Psoas muscle (tissue), 8 donors: ENCODE results near the gene NFIB. TPM values are rescaled to one million over a fixed set of nuclear protein-coding genes. Genes with fewer than 3 reads are reported as not detected.

ENCODE experiments used
- ATAC-seq, 4 donors: fragments of 200-7000 bp; cut with Tn5 transposase; one replicate each; pipeline ENCODE4 v1.9.1; 2020; ENCODE audit warnings: moderate library complexity in 3 of 4, mild to moderate bottlenecking in 2 of 4
- DNase-seq, 2 donors: peaks; one replicate each; pipeline ENCODE4 v3.0.0-alpha.2; 2020
- H3K27ac ChIP-seq: fragments of 200-600 bp; one replicate; pipeline ENCODE4 v1.8.0; 2022
- H3K27me3 ChIP-seq, 3 donors: fragments of 200-600 bp in 1 of 3; one replicate each; pipeline versions ENCODE4 v1.6.1 to v1.8.0; 2013 to 2022; ENCODE audit warnings: low read length in 2 of 3, mild to moderate bottlenecking in 2 of 3, moderate library complexity in 1 of 3; ENCODE audit not compliant: insufficient read depth in 3 of 3
- H3K36me3 ChIP-seq, 2 donors: fragments of 200-600 bp in 1 of 2; one replicate each; pipeline versions ENCODE4 v1.6.1 to v1.8.0; 2013 to 2022; ENCODE audit warnings: low read depth in 1 of 2, mild to moderate bottlenecking in 1 of 2, moderate library complexity in 1 of 2; ENCODE audit not compliant: insufficient read depth in 1 of 2
- H3K4me1 ChIP-seq: fragments of 200-600 bp; one replicate; pipeline ENCODE4 v1.8.0; 2022
- H3K4me3 ChIP-seq: fragments of 200-600 bp; one replicate; pipeline ENCODE4 v1.8.0; 2022; ENCODE audit warnings: mild to moderate bottlenecking
- H3K9me3 ChIP-seq: fragments of 200-600 bp; one replicate; pipeline ENCODE4 v1.8.0; 2022
- WGBS, 3 donors: extraction: QIAGEN DNeasy Blood & Tissue Kit; methylation state at CpG; one replicate each; pipeline versions ENCODE4 v1.1.6 to v1.1.7; 2013; 5-methylcytosine and 5-hydroxymethylcytosine counted together
- intact Hi-C, 2 donors: fragments of 100-400 bp; cut with DNase I; formaldehyde crosslinking; loops; one replicate each; pipeline versions ENCODE4 v1.11.0 to v1.14.2; 2022
- polyA plus RNA-seq, 3 donors: library from polyadenylated mRNA; stranded (reverse); fragments of 200-250 nt; gene quantifications; one replicate each; pipeline ENCODE4 v1.2.3, GENCODE V29; 2013
- total RNA-seq, 4 donors: library from RNA; stranded (reverse); fragmentation: NEBNext Ultra II Directional in 2 of 4; extraction: Animal tissue kit (Norgen Biotek cat#: 25700) in 2 of 4; gene quantifications; one replicate each; pipeline versions ENCODE4 v1.2.1 to v1.2.4, GENCODE V29; 2021 to 2023
- TF ChIP-seq, protein P1 (sequence below): fragments of 200-600 bp; IDR thresholded peaks from one replicate; pipeline ENCODE4 v1.8.0; 2022; ENCODE audit warnings: antibody characterized with exemption
- donor health status: healthy with polysubstance abuse.
- donor health status: DM: no; HTN: no; CAD: no; lungs with moderate emphysema.
- donor health status: Bipolar disorder and iron deficiency.
- donor health status: healthy.
- donor health status: DM: yes; HTN: yes; CAD: no.
- donor health status: DM: no; HTN: no; CAD: no.
- donor health status: DM: no; HTN: no; CAD: no.
- donor health status: DM: yes; HTN: yes; CAD: no.

NFIB gene
- total and polyA plus RNA-seq, 7 donors: 5.8 to 65.1 (median 35.0) TPM

DNA sequence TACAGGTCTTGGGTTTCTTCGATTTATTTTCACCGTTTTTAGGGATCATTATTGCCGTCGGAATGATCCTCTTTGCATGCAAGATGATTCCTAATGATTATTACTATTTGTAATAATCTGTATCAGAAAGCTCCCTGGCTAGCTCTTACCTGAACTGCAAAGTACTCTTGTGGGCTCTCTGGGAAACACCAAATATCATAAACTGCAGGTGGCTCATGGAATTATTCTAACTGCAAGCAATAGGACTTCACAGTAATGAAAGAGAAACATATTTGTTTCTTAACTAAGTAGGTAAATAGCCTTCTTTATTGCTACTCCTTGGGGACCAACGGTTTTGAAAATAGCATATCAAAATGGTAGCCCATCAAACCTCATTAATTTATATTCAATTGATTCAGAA lies 219.4 kb downstream of the NFIB start:
- ATAC-seq (no peak), DNase-seq (no peak)
- H3K27ac ChIP-seq: no peak overlapping the region
- peaks cover 0 to 3% of the 10 kb centered on the region in 2 donors for H3K36me3 ChIP-seq
- no peaks in the 10 kb centered on the region for H3K9me3 ChIP-seq
- 87 to 91% (median 91%) methylated on average over 5 of the region's 5 CpGs for WGBS, 3 donors
- H3K27me3 ChIP-seq: no peaks in the 10 kb centered on the region
- TF ChIP-seq, protein P1, sequence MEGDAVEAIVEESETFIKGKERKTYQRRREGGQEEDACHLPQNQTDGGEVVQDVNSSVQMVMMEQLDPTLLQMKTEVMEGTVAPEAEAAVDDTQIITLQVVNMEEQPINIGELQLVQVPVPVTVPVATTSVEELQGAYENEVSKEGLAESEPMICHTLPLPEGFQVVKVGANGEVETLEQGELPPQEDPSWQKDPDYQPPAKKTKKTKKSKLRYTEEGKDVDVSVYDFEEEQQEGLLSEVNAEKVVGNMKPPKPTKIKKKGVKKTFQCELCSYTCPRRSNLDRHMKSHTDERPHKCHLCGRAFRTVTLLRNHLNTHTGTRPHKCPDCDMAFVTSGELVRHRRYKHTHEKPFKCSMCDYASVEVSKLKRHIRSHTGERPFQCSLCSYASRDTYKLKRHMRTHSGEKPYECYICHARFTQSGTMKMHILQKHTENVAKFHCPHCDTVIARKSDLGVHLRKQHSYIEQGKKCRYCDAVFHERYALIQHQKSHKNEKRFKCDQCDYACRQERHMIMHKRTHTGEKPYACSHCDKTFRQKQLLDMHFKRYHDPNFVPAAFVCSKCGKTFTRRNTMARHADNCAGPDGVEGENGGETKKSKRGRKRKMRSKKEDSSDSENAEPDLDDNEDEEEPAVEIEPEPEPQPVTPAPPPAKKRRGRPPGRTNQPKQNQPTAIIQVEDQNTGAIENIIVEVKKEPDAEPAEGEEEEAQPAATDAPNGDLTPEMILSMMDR: no peak
- intact Hi-C loops: loop anchor here (10.0 kb wide), 1 partner anchor 670 kb away; no protein-coding TSS in a partner anchor
- H3K4me3 ChIP-seq: no peak overlapping the region
- peaks cover 29% of the 10 kb centered on the region for H3K4me1 ChIP-seq

DNA sequence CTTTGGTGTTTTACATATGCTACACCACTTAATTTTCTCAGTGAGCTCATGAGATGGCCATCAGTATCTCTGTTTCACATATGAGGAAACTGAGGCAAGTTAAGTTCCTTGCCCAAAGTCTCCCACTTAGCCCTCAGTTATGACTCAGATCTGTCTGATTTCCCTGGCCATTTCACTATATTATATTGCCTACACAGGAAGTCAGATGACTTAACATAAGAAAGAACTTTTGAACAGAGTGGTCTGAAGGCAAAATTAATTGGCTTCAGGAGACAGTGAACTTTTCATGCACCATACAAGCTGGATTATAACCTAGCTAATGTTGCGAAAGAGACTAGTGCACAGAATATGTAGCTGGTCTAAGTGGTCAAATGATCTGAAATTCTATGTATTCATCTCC lies 221.6 kb downstream of the NFIB start:
- no peak for ATAC-seq
- H3K27me3 ChIP-seq: no peaks in the 10 kb centered on the region
- TF ChIP-seq, protein P1: no peak
- H3K27ac ChIP-seq: no peak overlapping the region
- peaks cover 0 to 10% of the 10 kb centered on the region in 2 donors for H3K36me3 ChIP-seq
- peaks cover 21% of the 10 kb centered on the region for H3K4me1 ChIP-seq
- intact Hi-C loops: loop anchor here (10.0 kb wide), 1 partner anchor 668 kb away; no protein-coding TSS in a partner anchor
- WGBS, 3 donors: 96 to 99% (median 97%) methylated on average over 1 of the region's 1 CpG
- H3K9me3 ChIP-seq: no peaks in the 10 kb centered on the region
- no peak for DNase-seq
- no peak overlapping the region for H3K4me3 ChIP-seq

GRCh38 chr9:14089051-14089803 lies 224.7 kb downstream of the NFIB start:
- Histone ChIP-seq H3K4me1 (peaks cover 19% of the 10 kb centered on the region), H3K4me3 (no peak overlapping the region), H3K27ac (no peak overlapping the region), H3K27me3 (no peaks in the 10 kb centered on the region), H3K9me3 (no peaks in the 10 kb centered on the region), H3K36me3 (peaks cover 0 to 20% of the 10 kb centered on the region in 2 donors)
- intact Hi-C loops: no loop called here
- WGBS, 3 donors: 55 to 58% (median 56%) methylated on average over 4 of the region's 4 CpGs
- TF ChIP-seq, protein P1: no peak
- ATAC-seq (peak in 2 of 4 donors; percentile 34 to 76), DNase-seq (no peak)

DNA sequence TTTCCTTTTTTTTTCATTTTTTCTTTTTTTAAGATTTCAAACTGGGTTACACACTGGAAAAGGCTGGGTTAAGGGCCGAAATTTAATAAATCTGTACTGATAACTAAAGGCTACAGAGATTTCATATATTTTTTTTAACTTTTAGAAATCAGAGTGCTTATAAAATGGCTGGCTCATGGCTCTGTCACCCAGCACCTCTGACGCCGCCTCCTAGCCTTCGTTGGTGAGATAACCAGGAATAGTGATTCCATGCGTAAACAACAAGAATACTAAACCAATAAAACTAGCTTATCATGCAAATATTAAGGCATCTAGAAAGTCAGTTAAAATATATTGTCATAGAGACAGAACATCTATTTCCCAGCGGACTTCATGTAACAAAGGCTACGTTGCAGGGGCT lies 226.4 kb downstream of the NFIB start:
- WGBS, 3 donors: 96 to 98% (median 97%) methylated on average over 7 of the region's 7 CpGs
- peaks cover 0 to 16% of the 10 kb centered on the region in 2 donors for H3K36me3 ChIP-seq
- ATAC-seq (no peak), DNase-seq (no peak)
- H3K4me1 ChIP-seq: peaks cover 19% of the 10 kb centered on the region
- no peaks in the 10 kb centered on the region for H3K9me3 ChIP-seq
- TF ChIP-seq, protein P1: no peak
- H3K27me3 ChIP-seq: no peaks in the 10 kb centered on the region
- H3K27ac ChIP-seq: no peak overlapping the region
- intact Hi-C loops: no loop called here
- H3K4me3 ChIP-seq: no peak overlapping the region
